Tibial nerve (tissue), 4 donors: ENCODE data around the gene DDAH1. TPM values are rescaled to one million over a fixed set of nuclear protein-coding genes. Genes with fewer than 3 reads are reported as not detected.

Source experiments
- DNase-seq, 2 donors: peaks; one replicate each; pipeline ENCODE4 v3.0.0-alpha.2; 2019; ENCODE audit warnings: low spot score in 2 of 2
- H3K27ac ChIP-seq, 4 donors: fragments of 200-600 bp; sonication (generic) in 3 of 4; one replicate each; pipeline ENCODE4 v1.5.1; 2017 to 2019; ENCODE audit warnings: mild to moderate bottlenecking in 1 of 4
- H3K27me3 ChIP-seq, 2 donors: fragments of 200-600 bp; sonication (generic) in 1 of 2; one replicate each; pipeline versions ENCODE4 v1.5.1 to v1.6.0; 2017 to 2019
- H3K36me3 ChIP-seq, 3 donors: fragments of 200-600 bp; sonication (generic); one replicate each; pipeline ENCODE4 v1.5.1; 2018 to 2019
- H3K4me1 ChIP-seq, 4 donors: fragments of 200-600 bp; sonication (generic) in 3 of 4; one replicate each; pipeline ENCODE4 v1.5.1; 2017 to 2019
- H3K4me3 ChIP-seq, 4 donors: fragments of 200-600 bp; sonication (generic) in 3 of 4; one replicate each; pipeline ENCODE4 v1.5.1; 2017 to 2019; ENCODE audit warnings: mild to moderate bottlenecking in 1 of 4, moderate library complexity in 1 of 4
- H3K9me3 ChIP-seq, 4 donors: fragments of 200-600 bp; sonication (generic) in 3 of 4; one replicate each; pipeline ENCODE4 v1.5.1; 2017 to 2019
- EP300 ChIP-seq, 2 donors: sonication (generic); formaldehyde crosslinking; IDR thresholded peaks; one replicate each; pipeline ENCODE4 v1.6.1; 2017; ENCODE audit warnings: antibody characterized with exemption in 2 of 2, mild to moderate bottlenecking in 1 of 2
- POLR2A ChIP-seq, 2 donors: fragments of 450-650 bp; IDR thresholded peaks; one replicate each; pipeline ENCODE4 v1.6.1; 2017; ENCODE audit warnings: antibody characterized with exemption in 2 of 2, mild to moderate bottlenecking in 2 of 2, moderate library complexity in 2 of 2
- WGBS, 2 donors: methylation state at CpG; one replicate each; pipeline ENCODE4 v1.1.5; 2018; 5-methylcytosine and 5-hydroxymethylcytosine counted together
- total RNA-seq, 4 donors: library from RNA; depleted of rRNA; stranded (reverse); fragments of >200 nt; gene quantifications; one replicate each; pipeline ENCODE4 v1.1.0, GENCODE V29; 2016
- TF ChIP-seq, protein P1 (sequence below), 5 experiments: fragments of 200-600 bp in 3 of 5; fragments of 450-650 bp in 2 of 5; sonication (generic) in 3 of 5; IDR thresholded peaks; one replicate each; pipeline ENCODE4 v1.5.1; 2016 to 2019; ENCODE audit warnings: antibody characterized with exemption in 5 of 5, mild to moderate bottlenecking in 3 of 5, moderate library complexity in 2 of 5

Gene DDAH1
- total RNA-seq, 4 donors from 2014 or later = 17.7 to 23.4 (median 21.8) TPM

- no peak for DNase-seq
- Histone ChIP-seq H3K27me3 (no peaks in the 10 kb centered on the region), H3K36me3 (peaks cover 0 to 4% (median 0%) of the 10 kb centered on the region in 3 donors), H3K27ac (no peak overlapping the region), H3K4me3 (no peak overlapping the region), H3K9me3 (no peaks in the 10 kb centered on the region), H3K4me1 (peaks cover 0 to 7% (median 0%) of the 10 kb centered on the region in 4 donors)
- TF ChIP-seq, protein P1, sequence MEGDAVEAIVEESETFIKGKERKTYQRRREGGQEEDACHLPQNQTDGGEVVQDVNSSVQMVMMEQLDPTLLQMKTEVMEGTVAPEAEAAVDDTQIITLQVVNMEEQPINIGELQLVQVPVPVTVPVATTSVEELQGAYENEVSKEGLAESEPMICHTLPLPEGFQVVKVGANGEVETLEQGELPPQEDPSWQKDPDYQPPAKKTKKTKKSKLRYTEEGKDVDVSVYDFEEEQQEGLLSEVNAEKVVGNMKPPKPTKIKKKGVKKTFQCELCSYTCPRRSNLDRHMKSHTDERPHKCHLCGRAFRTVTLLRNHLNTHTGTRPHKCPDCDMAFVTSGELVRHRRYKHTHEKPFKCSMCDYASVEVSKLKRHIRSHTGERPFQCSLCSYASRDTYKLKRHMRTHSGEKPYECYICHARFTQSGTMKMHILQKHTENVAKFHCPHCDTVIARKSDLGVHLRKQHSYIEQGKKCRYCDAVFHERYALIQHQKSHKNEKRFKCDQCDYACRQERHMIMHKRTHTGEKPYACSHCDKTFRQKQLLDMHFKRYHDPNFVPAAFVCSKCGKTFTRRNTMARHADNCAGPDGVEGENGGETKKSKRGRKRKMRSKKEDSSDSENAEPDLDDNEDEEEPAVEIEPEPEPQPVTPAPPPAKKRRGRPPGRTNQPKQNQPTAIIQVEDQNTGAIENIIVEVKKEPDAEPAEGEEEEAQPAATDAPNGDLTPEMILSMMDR (IDR thresholded peaks at IDR 0.05) = no peak
- TF ChIP-seq EP300 (IDR thresholded peaks at IDR 0.05) = no peak
- TF ChIP-seq POLR2A (IDR thresholded peaks at IDR 0.05) = no peak
- WGBS, 2 donors = 100% methylated on average over 1 of the region's 1 CpG
Observed at GRCh38 chr1:85318217-85318616, 146.7 kb downstream of the DDAH1 start.

DNA sequence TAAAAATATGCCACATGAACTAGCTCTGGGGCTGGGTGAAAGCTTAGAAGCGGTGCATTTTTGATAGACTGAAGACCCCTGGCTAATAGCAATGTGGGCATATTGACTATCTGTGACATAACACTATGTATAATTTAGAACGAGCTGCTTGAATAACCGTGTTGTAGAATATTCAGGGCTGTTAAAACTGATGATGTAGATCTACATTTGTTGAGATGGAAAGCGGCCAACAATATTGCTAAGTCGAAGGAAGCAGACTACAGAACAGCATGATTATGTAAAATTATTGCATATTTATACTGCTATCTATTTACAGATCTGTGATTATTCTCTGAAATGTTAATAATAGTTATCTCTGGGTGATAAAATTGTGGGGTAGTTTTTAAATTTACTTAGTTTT is 147.4 kb downstream of the DDAH1 start:
- no peak for DNase-seq
- no peak for TF ChIP-seq EP300 (IDR thresholded peaks at IDR 0.05)
- TF ChIP-seq, protein P1 (IDR thresholded peaks at IDR 0.05) = no peak
- TF ChIP-seq POLR2A (IDR thresholded peaks at IDR 0.05) = no peak
- Histone ChIP-seq H3K4me1 (peaks cover 0 to 7% (median 0%) of the 10 kb centered on the region in 4 donors), H3K36me3 (peaks cover 0 to 4% (median 0%) of the 10 kb centered on the region in 3 donors), H3K4me3 (no peak overlapping the region), H3K27me3 (no peaks in the 10 kb centered on the region), H3K9me3 (no peaks in the 10 kb centered on the region), H3K27ac (no peak overlapping the region)
- WGBS, 2 donors = 55 to 58% methylated on average over 5 of the region's 5 CpGs

DNA sequence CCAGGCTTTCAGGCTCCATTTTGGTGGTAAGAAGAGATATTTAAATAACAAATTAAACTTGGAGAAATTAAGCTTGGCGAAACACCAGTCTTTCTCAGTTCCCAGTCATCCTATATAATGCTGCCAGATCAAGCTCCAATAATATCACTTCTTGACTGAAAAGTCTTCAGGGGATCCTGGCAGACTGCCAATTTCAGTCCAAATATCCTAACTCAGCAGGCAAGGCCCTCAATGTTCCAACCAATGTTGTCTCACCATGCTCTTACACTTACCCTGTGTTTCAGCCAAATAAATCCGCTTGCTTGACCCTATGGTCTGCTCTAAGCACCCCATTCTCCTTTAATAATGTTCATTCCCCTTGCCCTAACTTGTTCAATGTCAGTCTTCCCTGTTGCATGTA is 148.6 kb downstream of the DDAH1 start:
- H3K4me3 ChIP-seq = no peak overlapping the region
- no peak overlapping the region for H3K27ac ChIP-seq
- peaks cover 0 to 3% (median 0%) of the 10 kb centered on the region in 3 donors for H3K36me3 ChIP-seq
- WGBS, 2 donors = 89 to 93% methylated on average over 2 of the region's 2 CpGs
- H3K4me1 ChIP-seq = peaks cover 0 to 7% (median 0%) of the 10 kb centered on the region in 4 donors
- no peaks in the 10 kb centered on the region for H3K9me3 ChIP-seq
- no peaks in the 10 kb centered on the region for H3K27me3 ChIP-seq
- TF ChIP-seq POLR2A (IDR thresholded peaks at IDR 0.05) (no peak), EP300 (IDR thresholded peaks at IDR 0.05) (no peak)
- TF ChIP-seq, protein P1 (IDR thresholded peaks at IDR 0.05) = no peak
- no peak for DNase-seq

GRCh38 chr1:85315789-85316188 is 149.2 kb downstream of the DDAH1 start:
- TF ChIP-seq, protein P1 (IDR thresholded peaks at IDR 0.05) = no peak
- TF ChIP-seq EP300 (IDR thresholded peaks at IDR 0.05) = no peak
- TF ChIP-seq POLR2A (IDR thresholded peaks at IDR 0.05) = no peak
- no peak overlapping the region for H3K4me3 ChIP-seq
- H3K27ac ChIP-seq = no peak overlapping the region
- no peaks in the 10 kb centered on the region for H3K36me3 ChIP-seq
- DNase-seq = no peak
- no peaks in the 10 kb centered on the region for H3K27me3 ChIP-seq
- peaks cover 0 to 7% (median 0%) of the 10 kb centered on the region in 4 donors for H3K4me1 ChIP-seq
- 87 to 92% methylated on average over 8 of the region's 8 CpGs for WGBS, 2 donors
- H3K9me3 ChIP-seq = no peaks in the 10 kb centered on the region

DNA sequence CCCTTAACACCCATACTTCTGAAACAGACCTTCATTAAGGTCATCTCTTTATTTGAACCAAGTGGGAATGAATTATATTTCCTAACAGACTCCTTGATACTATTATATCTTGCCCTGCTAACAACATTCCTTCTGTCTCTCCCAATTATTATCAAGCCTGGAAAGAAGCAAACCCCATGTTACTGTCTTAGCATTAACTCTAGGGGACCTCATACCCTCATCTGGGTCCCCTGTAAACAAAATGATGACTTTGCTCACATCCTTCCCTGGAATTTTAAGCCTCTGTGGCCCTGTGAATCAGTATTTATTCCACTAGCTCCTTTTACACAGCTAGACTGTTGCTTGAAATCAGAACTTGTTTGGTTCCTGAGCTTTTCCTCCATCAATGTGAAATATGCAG is 150.2 kb downstream of the DDAH1 start:
- no peaks in the 10 kb centered on the region for H3K27me3 ChIP-seq
- no peaks in the 10 kb centered on the region for H3K36me3 ChIP-seq
- H3K4me1 ChIP-seq = peaks cover 0 to 7% (median 0%) of the 10 kb centered on the region in 4 donors
- H3K27ac ChIP-seq = peak overlapping the region in 2 of 4 donors; percentile 38 to 52
- no peaks in the 10 kb centered on the region for H3K9me3 ChIP-seq
- TF ChIP-seq POLR2A (IDR thresholded peaks at IDR 0.05) = no peak
- TF ChIP-seq, protein P1 (IDR thresholded peaks at IDR 0.05) = no peak
- no peak for TF ChIP-seq EP300 (IDR thresholded peaks at IDR 0.05)
- no peak overlapping the region for H3K4me3 ChIP-seq
- DNase-seq = no peak
